Limb (tissue), 2 donors: ENCODE data around the gene AP1S1.
"Not testable (repeated sequence)": the region's sequence is repeated elsewhere in the genome, so short reads cannot be mapped to it uniquely, and the experiment has no call there.

ENCODE experiments used
- DNase-seq, 2 donors: peaks; one replicate each; pipeline ENCODE4 v3.0.0-alpha.2; 2016; ENCODE audit errors: extremely low spot score in 2 of 2

The AP1S1 gene

DNA sequence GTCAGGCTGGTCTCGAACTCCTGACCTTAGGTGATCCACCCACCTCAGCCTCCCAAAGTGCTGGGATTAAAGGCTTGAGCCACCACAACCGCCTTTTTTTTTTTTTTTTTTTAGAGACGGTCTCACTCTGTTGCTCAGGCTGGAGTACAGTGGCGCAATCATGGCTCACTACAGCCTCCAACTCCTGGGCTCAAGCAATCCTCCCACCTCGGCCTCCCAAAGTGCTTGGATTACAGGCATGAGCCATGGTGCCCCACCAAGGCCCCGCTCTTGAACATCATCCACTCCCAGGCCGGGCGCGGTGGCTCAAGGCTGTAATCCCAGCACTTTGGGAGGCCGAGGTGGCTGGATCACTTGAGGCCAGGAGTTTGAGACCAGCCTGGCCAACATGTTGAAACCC is 45.2 kb downstream of the AP1S1 start:
- not testable (repeated sequence) for DNase-seq

DNA sequence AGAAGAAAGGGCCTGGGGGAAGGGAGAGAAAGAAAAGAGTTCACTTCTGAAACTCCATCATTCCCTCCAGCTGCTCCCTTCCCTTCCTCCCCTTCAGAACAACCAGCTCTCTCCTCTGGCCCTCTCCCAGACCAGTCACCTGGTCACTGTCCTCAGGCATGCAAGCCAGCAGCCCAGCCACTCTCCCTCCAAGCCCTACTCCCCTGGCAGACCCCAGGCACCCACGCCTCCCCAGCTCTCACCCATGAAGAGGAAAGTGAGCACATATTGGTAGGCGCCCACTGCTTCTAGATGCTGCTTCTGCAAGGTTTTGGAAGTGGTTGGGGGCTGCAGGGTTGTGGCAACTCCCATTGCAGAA is 46.2 kb downstream of the AP1S1 start:
- DNase-seq: no peak

DNA sequence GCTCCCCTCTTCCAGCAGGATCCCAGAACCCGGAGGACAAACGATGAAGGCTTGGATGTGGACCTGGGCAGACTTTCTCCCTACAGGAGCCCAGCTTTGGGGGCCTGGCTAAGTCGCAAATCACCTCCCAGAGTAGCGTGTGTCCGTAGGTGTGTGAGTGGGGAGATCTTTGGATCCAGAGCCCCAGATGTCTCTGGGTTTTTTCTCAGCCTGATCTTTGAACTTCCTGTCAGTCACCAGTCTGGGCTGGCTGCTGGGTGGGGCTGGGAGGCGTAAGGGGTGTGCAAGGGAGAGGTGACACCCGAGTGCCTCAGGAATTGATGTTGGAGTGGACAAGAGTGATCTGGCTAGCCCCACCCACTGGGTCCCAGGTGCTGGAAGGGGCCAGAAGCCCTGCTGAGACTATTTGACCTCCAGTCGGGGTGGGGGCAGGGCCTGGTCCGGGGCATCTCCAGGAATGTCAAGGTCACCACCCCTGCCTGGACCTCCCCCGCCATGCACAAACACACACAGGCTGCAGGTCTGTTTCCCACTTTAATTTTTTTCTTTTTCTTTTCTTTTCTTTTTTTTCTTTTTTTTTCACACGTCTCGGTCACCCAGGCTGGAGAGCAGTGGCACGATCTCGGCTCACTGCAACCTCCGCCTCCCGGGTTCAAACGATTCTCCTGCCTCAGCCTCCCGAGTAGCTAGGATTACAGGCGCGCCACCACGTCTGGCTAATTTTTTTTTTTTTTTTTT is 46.8 kb downstream of the AP1S1 start, which contains the start of gene MOGAT3:
MOGAT3 (minus strand) TSS at position 175 of the 738 bp plus-strand sequence. CDS start 182 bp downstream, outside the sequence.
- no peak for DNase-seq

DNA sequence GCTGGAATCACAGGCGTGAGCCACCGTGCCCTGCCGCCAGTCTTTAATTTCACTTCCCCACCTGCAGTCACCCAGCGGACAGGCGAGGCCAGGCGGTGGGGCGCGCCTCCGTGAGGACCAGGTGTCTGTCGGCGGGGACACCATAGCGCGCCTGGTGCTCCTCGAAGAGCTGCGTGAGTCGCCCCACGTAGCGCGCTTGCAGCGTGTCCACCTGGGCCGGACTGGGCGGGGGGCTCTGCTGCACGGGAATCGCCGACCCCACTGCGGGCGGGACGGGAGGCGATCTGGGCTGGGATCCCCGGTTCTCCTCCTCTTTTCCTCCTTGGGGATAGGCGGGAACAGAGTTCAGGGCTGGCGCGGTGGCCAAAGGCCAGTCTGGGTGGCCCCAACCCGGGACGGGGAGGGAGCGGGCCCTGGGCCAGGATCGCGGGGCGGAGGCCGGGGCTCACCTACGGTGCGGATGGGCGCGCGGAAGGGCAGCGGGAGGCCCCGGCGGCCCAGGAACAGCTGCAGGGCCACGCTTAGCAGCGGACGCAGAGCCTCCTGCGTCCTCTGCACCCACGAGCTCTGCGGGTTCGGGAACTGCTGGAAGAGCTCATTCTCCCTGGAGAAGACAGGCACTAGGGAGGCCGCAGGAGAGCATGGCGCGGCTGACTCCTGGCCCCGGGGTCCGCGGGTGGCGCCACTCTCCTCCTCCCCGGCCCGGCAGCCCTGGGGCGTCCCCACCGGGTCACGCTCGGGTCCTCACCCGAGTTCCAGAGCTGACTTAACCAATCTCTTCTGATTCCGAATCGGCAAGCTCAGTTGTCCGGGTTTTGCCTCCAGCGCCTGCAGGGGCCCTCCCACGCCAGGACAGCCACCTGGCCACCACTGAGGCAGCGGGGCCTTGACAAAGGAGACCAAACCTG is 47.7 kb downstream of the AP1S1 start:
- no peak for DNase-seq

DNA sequence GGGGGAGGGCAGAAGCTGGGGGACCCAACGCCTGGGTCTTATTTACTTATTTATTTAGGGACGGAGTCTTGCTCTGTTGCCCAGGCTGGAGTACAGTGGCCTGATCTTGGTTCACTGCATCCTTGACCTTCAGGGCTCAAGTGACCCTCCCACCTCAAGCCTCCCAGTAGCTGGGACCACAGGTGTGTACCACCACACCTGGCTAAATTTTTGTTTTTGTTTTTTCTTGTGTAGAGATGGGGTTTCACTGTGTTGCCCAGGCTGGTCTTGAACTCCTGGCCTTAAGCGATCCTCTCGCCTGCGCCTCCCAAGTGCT is 48.3 kb downstream of the AP1S1 start:
- DNase-seq: no peak

DNA sequence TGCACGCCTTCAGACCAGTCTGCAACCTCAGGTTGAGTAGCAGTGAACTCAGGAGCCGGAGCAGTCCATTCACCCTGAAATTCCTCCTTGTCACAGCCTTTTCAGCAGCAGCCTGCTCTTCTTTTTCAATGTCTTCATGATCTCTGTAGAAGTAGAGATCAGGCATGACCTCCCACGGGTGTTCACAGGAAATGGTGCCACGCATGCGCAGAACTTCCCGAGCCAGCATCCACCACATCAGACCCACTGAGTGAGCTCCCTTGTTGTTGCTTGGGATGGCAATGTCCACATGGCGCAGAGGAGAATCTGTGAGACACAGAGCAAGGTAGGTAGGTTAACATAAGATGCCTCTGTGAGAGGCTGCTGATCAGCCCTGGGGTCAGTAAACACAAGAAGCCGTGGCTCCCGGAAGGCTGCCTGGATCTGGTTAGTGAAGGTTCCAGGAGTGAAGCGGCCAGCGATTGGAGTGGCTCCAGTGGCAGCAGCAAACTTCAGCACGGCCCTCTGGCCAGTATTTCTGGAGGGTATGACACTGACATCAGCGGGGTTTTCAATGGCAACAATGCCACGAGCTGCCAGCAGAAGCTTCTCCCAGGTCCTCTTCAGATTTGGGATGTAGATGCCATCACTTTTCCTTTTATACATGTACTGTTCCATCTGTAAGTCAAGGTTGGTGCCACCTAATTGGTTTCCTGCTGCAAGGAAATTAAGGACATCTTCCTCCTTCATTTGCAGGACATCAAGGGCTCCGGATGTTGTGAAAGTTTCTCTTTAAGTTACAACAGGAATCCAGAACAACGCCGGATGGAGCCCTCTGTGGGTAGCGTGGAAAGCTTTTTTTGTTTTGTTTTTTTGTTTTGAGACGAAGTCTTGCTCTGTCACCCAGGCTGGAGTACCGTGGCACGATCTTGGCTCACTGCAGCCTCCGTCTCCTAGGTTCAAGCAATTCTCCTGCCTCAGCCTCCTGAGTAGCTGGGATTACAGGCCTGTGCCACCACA is 49.8 kb downstream of the AP1S1 start:
- DNase-seq: not testable (repeated sequence)

DNA sequence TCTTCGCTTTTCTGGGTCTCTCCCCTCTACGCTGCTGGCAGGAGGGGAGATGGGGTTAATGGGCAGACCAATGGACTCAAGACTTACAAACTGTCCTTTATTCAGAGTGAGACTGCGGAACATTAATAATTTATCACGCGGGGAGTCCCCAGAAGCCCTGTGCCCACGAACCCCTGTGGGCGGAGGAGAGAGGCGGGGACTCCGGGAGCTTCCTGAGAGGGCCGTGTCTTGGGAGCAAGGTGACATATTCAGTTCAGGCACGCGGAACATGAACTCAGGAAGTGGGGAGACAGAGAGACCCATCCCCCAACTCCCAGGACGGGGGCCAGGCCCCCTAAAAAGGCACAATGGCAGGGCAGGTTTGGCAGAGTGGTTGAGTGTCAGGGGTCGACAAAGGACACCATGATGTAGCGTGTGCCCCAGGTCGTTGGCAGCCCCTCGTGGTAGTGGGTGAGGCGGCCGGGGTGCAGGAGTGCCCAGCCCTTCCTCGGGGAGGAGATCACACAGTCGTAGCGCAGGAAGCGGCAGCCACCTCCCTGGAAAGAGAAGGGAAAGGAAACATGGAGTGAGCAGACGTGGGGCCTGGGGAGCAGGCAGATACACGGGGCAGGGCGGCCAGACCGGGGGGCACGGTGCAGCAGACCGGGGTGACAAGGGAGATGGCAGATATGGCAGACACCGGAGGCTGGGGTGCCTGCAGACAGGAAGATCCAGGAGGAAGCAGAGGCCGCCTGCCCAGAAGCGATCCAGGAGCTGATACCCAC is 51.8 kb downstream of the AP1S1 start:
- DNase-seq: no peak

DNA sequence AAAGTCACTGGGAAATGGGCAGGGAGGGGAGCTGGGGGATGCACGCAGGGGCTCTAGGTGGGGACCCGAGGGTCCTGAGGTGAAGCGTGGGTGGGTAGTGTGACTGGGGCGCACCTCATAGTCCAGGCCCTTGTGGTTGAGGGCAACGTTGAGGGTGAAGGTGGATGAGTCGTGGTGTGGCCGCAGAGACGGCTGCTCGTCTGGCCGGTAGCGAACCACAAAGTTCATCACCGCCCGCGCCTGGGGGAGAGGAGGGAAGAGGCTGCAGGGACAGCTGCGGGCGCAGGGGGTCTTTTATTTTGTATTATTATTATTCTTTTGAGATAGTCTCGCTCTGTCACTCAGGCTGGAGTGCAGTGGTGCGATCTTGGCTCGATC is 52.4 kb downstream of the AP1S1 start:
- DNase-seq: no peak

DNA sequence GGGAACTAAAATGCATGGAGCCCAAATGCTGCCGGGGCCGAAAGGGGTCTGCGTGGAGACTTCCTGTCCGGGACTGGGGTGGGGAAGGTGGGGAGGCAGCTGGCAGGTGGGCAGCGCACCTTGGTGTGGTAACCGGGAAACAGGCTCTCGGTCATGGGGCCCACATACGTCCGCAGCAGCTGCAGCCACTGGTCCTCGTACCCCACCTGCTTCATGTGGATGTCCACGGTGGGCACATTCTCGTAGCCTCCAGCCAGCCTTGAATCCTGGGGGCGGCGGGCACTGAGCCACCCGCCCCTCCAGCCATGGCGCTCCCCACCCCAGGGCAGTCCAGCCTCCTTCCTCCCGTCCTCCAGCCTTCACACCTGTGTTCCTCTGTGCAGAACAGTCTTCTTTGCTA is 53.2 kb downstream of the AP1S1 start:
- DNase-seq: no peak

DNA sequence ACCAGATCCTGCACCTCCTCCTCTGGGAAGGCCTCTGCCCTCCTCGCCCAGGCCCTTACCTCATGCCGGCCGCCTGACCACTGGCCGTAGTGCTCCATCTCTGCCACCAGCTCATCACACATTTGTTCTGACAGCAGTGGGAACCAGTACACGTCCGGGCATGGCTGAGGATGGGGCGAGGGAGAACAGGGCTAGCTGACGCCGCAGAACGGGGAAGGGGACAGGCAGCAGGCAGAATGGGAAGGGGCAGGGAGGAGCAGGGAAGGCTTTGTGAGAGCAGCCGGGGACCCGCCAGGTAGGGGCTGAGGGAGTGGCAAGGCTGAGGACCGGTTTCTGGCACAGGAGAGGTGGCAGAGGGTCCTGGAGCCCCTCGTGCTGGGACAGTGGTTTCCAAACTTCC is 54.5 kb downstream of the AP1S1 start:
- DNase-seq: no peak

DNA sequence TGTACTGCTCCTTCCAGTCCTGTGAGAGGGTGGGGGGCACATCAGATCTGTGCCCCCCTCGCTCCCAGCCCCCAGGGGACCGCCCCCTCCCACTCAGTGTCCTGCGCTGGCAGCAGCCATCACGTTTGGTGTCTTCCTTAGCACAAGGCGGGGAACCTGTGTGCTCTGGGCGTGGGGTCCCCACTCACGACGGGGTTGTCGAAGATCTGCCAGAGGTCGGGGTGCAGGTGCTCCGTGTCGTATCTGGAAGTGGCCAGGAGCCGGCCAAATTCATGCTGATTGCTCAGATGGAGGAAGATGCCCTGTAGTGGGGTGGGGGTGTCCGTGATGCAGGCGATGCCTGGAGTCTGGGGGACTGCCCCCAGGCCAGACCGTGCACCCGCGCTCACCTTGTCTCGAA is 55.9 kb downstream of the AP1S1 start:
- DNase-seq: no peak
